H1 (cell line): ENCODE results near the gene PATL2. TPM values are rescaled to one million over a fixed set of nuclear protein-coding genes. Genes with fewer than 3 reads are reported as not detected.

Experiments
- CTCF ChIA-PET: fragments of 300-600 bp; sonication (Branson Sonifier 250); formaldehyde crosslinking; loops from one replicate; lab custom pipeline; 2021; ENCODE audit not compliant: partially characterized antibody; lab: Charles Lee
- POLR2A ChIA-PET: fragments of 300-600 bp; sonication (Branson Sonifier 250); formaldehyde crosslinking; loops from one replicate; lab custom pipeline; 2021; ENCODE audit warnings: inconsistent platforms; ENCODE audit not compliant: partially characterized antibody; lab: Charles Lee
- DNase-seq, 2 experiments: peaks; one replicate each; pipeline versions ENCODE4 v3.0.0 to v3.0.0-alpha.2; 2010 to 2022; ENCODE audit warnings: low spot score in 2 of 2, low read depth in 1 of 2, mixed read lengths in 1 of 2
- FAIRE-seq: peaks from 2 replicates; lab custom pipeline; 2011; peaks lifted over from hg19 to GRCh38; lab: Jason Lieb, UNC
- H2AFZ ChIP-seq: 2 replicates; pipeline ENCODE4 v1.8.1; 2012; ENCODE audit warnings: low read length, inconsistent platforms
- H2AK5ac ChIP-seq: 2 replicates; pipeline ENCODE4 v1.6.1; 2013; ENCODE audit warnings: low read depth, low read length
- H2BK120ac ChIP-seq: replicated peaks from 2 replicates; pipeline ENCODE3; 2013; ENCODE audit warnings: low read depth, low read length, inconsistent platforms
- H2BK12ac ChIP-seq: 2 replicates; pipeline ENCODE4 v1.6.1; 2013; ENCODE audit warnings: low read depth, low read length
- H2BK15ac ChIP-seq: 2 replicates; pipeline ENCODE4 v1.6.1; 2013; ENCODE audit warnings: low read length
- H2BK20ac ChIP-seq: 2 replicates; pipeline ENCODE4 v1.6.1; 2013; ENCODE audit warnings: low read length
- H2BK5ac ChIP-seq: 2 replicates; pipeline ENCODE4 v1.6.1; 2013; ENCODE audit warnings: low read depth, low read length
- H3K14ac ChIP-seq: 2 replicates; pipeline ENCODE4 v1.6.1; 2013; ENCODE audit warnings: inconsistent platforms; ENCODE audit not compliant: insufficient read length
- H3K18ac ChIP-seq: 2 replicates; pipeline ENCODE4 v1.6.1; 2013; ENCODE audit warnings: low read length; ENCODE audit errors: extremely low read depth
- H3K23ac ChIP-seq: 2 replicates; pipeline ENCODE4 v1.6.1; 2013; ENCODE audit warnings: inconsistent platforms; ENCODE audit not compliant: insufficient read length
- H3K23me2 ChIP-seq: 2 replicates; pipeline ENCODE4 v1.6.1; 2013; ENCODE audit warnings: low read depth, low read length
- H3K27ac ChIP-seq: 2 replicates; pipeline ENCODE4 v1.6.1; 2011; ENCODE audit warnings: low read depth, low read length, inconsistent platforms
- H3K27me3 ChIP-seq, 4 experiments: replicated peaks in 1 of 4; 1 replicate in 1 of 4; 2 replicates in 3 of 4; pipeline versions ENCODE4 v1.6.1 to v1.8.1; 2011 to 2013; ENCODE audit warnings: low read length in 3 of 4, mild to moderate bottlenecking in 3 of 4, inconsistent platforms in 2 of 4, mixed read lengths in 2 of 4, moderate library complexity in 1 of 4; ENCODE audit not compliant: control insufficient read depth in 3 of 4, insufficient read depth in 3 of 4; ENCODE audit errors: extremely low read depth in 1 of 4
- H3K36me3 ChIP-seq, 4 experiments: 2 replicates each; pipeline versions ENCODE4 v1.6.1 to v1.8.1; 2011 to 2013; ENCODE audit warnings: mild to moderate bottlenecking in 4 of 4, low read length in 3 of 4, moderate library complexity in 2 of 4, control low read depth in 1 of 4, inconsistent platforms in 1 of 4; ENCODE audit not compliant: insufficient read depth in 4 of 4, control insufficient read depth in 2 of 4
- H3K4ac ChIP-seq: replicated peaks from 2 replicates; pipeline ENCODE3; 2013; ENCODE audit warnings: low read length, low read depth, mixed read lengths, inconsistent platforms; ENCODE audit not compliant: insufficient read length
- H3K4me1 ChIP-seq, 4 experiments: replicated peaks in 1 of 4; 1 replicate in 1 of 4; 2 replicates in 3 of 4; pipeline versions ENCODE4 v1.6.1 to v1.8.1; 2011 to 2013; ENCODE audit warnings: low read length in 3 of 4, inconsistent platforms in 2 of 4, mixed read lengths in 1 of 4; ENCODE audit not compliant: insufficient read depth in 4 of 4, control insufficient read depth in 3 of 4
- H3K4me2 ChIP-seq, 2 experiments: 2 replicates each; pipeline versions ENCODE4 v1.6.1 to v1.8.1; 2011 to 2013; ENCODE audit warnings: low read depth in 2 of 2, low read length in 2 of 2, control low read depth in 1 of 2, inconsistent platforms in 1 of 2, mild to moderate bottlenecking in 1 of 2; ENCODE audit not compliant: insufficient read depth in 1 of 2
- H3K4me3 ChIP-seq, 4 experiments: fragments of 200-600, 300-600 bp in 1 of 4; sonication (generic), shearing (Covaris generic), sonication (Bioruptor Twin) in 1 of 4; 2 replicates each; pipeline versions ENCODE4 v1.5.1 to v1.8.1; 2011 to 2016; ENCODE audit warnings: low read length in 4 of 4, low read depth in 3 of 4, control low read depth in 2 of 4, inconsistent platforms in 2 of 4, mild to moderate bottlenecking in 2 of 4, mixed read lengths in 1 of 4, moderate library complexity in 1 of 4; ENCODE audit not compliant: insufficient read depth in 2 of 4; ENCODE audit errors: extremely low read depth in 1 of 4
- H3K56ac ChIP-seq: replicated peaks from 2 replicates; pipeline ENCODE3; 2013; ENCODE audit warnings: low read depth, mild to moderate bottlenecking, mixed read lengths, low read length, inconsistent platforms; ENCODE audit not compliant: insufficient read length
- H3K79me1 ChIP-seq: 2 replicates; pipeline ENCODE4 v1.6.1; 2013; ENCODE audit warnings: low read depth, low read length, control low read depth
- H3K79me2 ChIP-seq, 2 experiments: 2 replicates each; pipeline versions ENCODE4 v1.6.1 to v1.8.1; 2012 to 2013; ENCODE audit warnings: low read length in 2 of 2, mild to moderate bottlenecking in 2 of 2, inconsistent platforms in 1 of 2; ENCODE audit not compliant: insufficient read depth in 2 of 2, control insufficient read depth in 1 of 2
- H3K9ac ChIP-seq, 4 experiments: replicated peaks in 1 of 4; 1 replicate in 1 of 4; 2 replicates in 3 of 4; pipeline versions ENCODE4 v1.6.1 to v1.8.1; 2011 to 2013; ENCODE audit warnings: low read depth in 3 of 4, low read length in 3 of 4, control low read depth in 2 of 4, mild to moderate bottlenecking in 2 of 4, moderate library complexity in 2 of 4, inconsistent platforms in 1 of 4; ENCODE audit errors: extremely low read depth in 1 of 4
- H3K9me3 ChIP-seq, 2 experiments: 2 replicates each; pipeline versions ENCODE4 v1.6.1 to v1.8.1; 2012 to 2013; ENCODE audit warnings: mild to moderate bottlenecking in 2 of 2, moderate library complexity in 2 of 2, control low read depth in 1 of 2, inconsistent platforms in 1 of 2, low read depth in 1 of 2, low read length in 1 of 2, mixed read lengths in 1 of 2; ENCODE audit not compliant: insufficient read depth in 2 of 2
- H4K20me1 ChIP-seq, 2 experiments: replicated peaks in 1 of 2; 2 replicates each; pipeline versions ENCODE3 to v1.8.1; 2011 to 2013; ENCODE audit warnings: inconsistent platforms in 2 of 2, low read length in 2 of 2, mild to moderate bottlenecking in 1 of 2; ENCODE audit not compliant: insufficient read depth in 2 of 2, control insufficient read depth in 1 of 2
- H4K5ac ChIP-seq: 2 replicates; pipeline ENCODE4 v1.6.1; 2013; ENCODE audit warnings: low read length, low read depth, mixed read lengths, inconsistent platforms; ENCODE audit not compliant: insufficient read length
- H4K8ac ChIP-seq: 2 replicates; pipeline ENCODE4 v1.8.0; 2013; ENCODE audit warnings: mild to moderate bottlenecking, moderate library complexity, low read length, inconsistent platforms; ENCODE audit not compliant: insufficient read depth; ENCODE audit errors: extremely low read depth
- H4K91ac ChIP-seq: replicated peaks from 2 replicates; pipeline ENCODE3; 2013; ENCODE audit warnings: low read length, mixed read lengths, inconsistent platforms; ENCODE audit not compliant: insufficient read length
- GABPA ChIP-seq: IDR thresholded peaks from 2 replicates; pipeline ENCODE4 v1.6.1; 2011; ENCODE audit warnings: mild to moderate bottlenecking, low read length, moderate library complexity, borderline replicate concordance; ENCODE audit not compliant: insufficient read depth
- HDAC6 ChIP-seq: IDR thresholded peaks from one replicate; pipeline ENCODE4 v1.7.1; 2012; ENCODE audit warnings: low read depth, mild to moderate bottlenecking, inconsistent platforms, low read length, moderate library complexity
- JUN ChIP-seq: IDR thresholded peaks from 2 replicates; pipeline ENCODE4 v1.6.1; 2011; ENCODE audit warnings: low read depth, mild to moderate bottlenecking, improper control_type of control experiment, low read length
- MAX ChIP-seq: IDR thresholded peaks from 2 replicates; pipeline ENCODE4 v1.6.1; 2012; ENCODE audit warnings: inconsistent platforms
- RAD21 ChIP-seq, 2 experiments: IDR thresholded peaks in 1 of 2; conservative IDR thresholded peaks in 1 of 2; 2 replicates each; pipeline ENCODE4 v1.6.1; 2011; ENCODE audit warnings: low read depth in 2 of 2, low read length in 2 of 2, improper control_type of control experiment in 1 of 2, inconsistent platforms in 1 of 2, mild to moderate bottlenecking in 1 of 2, moderate library complexity in 1 of 2
- RBBP5 ChIP-seq: IDR thresholded peaks from 2 replicates; pipeline ENCODE4 v1.7.1; 2012; ENCODE audit warnings: low read depth, mild to moderate bottlenecking, inconsistent platforms, low read length, moderate library complexity, borderline replicate concordance
- SIRT6 ChIP-seq: IDR thresholded peaks from one replicate; pipeline ENCODE4 v1.7.1; 2012; ENCODE audit warnings: low read length, inconsistent platforms
- TBP ChIP-seq: IDR thresholded peaks from 2 replicates; pipeline ENCODE4 v1.6.1; 2011; ENCODE audit warnings: low read depth, low read length, improper control_type of control experiment
- WGBS, 2 experiments: shearing (Covaris generic) in 1 of 2; methylation state at CpG; one replicate each; pipeline versions ENCODE4 v1.1.6 to v1.1.7; 2013 to 2015; ENCODE audit warnings: low lambda C conversion rate in 2 of 2, mixed read lengths in 2 of 2, inconsistent platforms in 1 of 2, low coverage in 1 of 2, missing lambda C conversion rate in 1 of 2; ENCODE audit not compliant: insufficient replicate concordance in 2 of 2, insufficient coverage in 1 of 2, insufficient read length in 1 of 2; ENCODE audit errors: extremely low coverage in 1 of 2, missing lambda C conversion rate in 1 of 2; 5-methylcytosine and 5-hydroxymethylcytosine counted together
- polyA plus RNA-seq, 7 experiments: library from polyadenylated mRNA; depleted of rRNA in 3 of 7; stranded (reverse) in 5 of 7; unstranded in 2 of 7; fragments of >200 nt in 5 of 7; fragments of 200-250 nt in 2 of 7; gene quantifications; 1 replicate in 5 of 7; 2 replicates in 1 of 7; 4 replicates in 1 of 7; pipeline versions ENCODE4 v1.2.1 to v1.2.3, GENCODE V29; 2011 to 2013; ENCODE audit warnings: missing spikeins in 2 of 7, mixed read lengths in 2 of 7
- total RNA-seq: library from RNA; stranded (reverse); fragmentation: NEBNext Ultra II Directional; extraction: Animal tissue kit (Norgen Biotek cat#: 25700); gene quantifications from 2 replicates; pipeline ENCODE4 v1.2.1, GENCODE V29; 2021

The PATL2 gene
- total and polyA plus RNA-seq, 2 of the 8 experiments (the other 6 are each of a cell fraction or from before 2014, with no cell fraction given) = 0.65 to 1.3 TPM

- H3K14ac ChIP-seq = no peak overlapping the region
- no peak overlapping the region for H3K23ac ChIP-seq
- H3K79me2 ChIP-seq = no peaks in the 10 kb centered on the region
- H4K91ac ChIP-seq = no peak overlapping the region
- no peaks in the 10 kb centered on the region for H3K23me2 ChIP-seq
- no peaks in the 10 kb centered on the region for H4K20me1 ChIP-seq
- H2BK15ac ChIP-seq = no peak overlapping the region
- no peak overlapping the region for H3K4ac ChIP-seq
- no peak overlapping the region for H3K56ac ChIP-seq
- H4K8ac ChIP-seq = no peak overlapping the region
- H3K18ac ChIP-seq = no peak overlapping the region
- no peak overlapping the region for H3K4me3 ChIP-seq
- no peaks in the 10 kb centered on the region for H3K36me3 ChIP-seq
- WGBS, 2 experiments = 83% methylated on average over 2 of the region's 2 CpGs; no CpG with 5 or more reads in 1 of the 2 experiments
- no peak overlapping the region for H3K27ac ChIP-seq
- ChIA-PET POLR2A (no interaction called here), CTCF (interaction anchor here (0.9 to 1.6 kb wide), 3 partner anchors 12 to 40 kb away, joined by 3 to 6 read pairs (median 3); partner anchors contain the start of genes B2M and PATL2)
- no peaks in the 10 kb centered on the region for H3K27me3 ChIP-seq
- H3K9ac ChIP-seq = no peak overlapping the region
- H2BK120ac ChIP-seq = no peak overlapping the region
- H3K4me1 ChIP-seq = no peaks in the 10 kb centered on the region
- no peak overlapping the region for H2AFZ ChIP-seq
- FAIRE-seq (no peak), DNase-seq (no peak)
- H3K79me1 ChIP-seq = no peaks in the 10 kb centered on the region
- TF ChIP-seq TBP (no peak), JUN (no peak), GABPA (no peak), RBBP5 (no peak), RAD21 (IDR thresholded peaks at IDR 0.05 in 1 of 2, conservative IDR thresholded peaks at IDR 0.05 in 1 of 2; ENCODE audit: low read depth in 2 of 2, low read length in 2 of 2) (no peak), MAX (no peak), HDAC6 (no peak), SIRT6 (no peak)
- no peak overlapping the region for H2AK5ac ChIP-seq
- no peak overlapping the region for H2BK12ac ChIP-seq
- H3K9me3 ChIP-seq = no peaks in the 10 kb centered on the region; a peak in 1 of 4 replicates
- H2BK5ac ChIP-seq = no peak overlapping the region
- H3K4me2 ChIP-seq = no peak overlapping the region
- H4K5ac ChIP-seq = no peak overlapping the region
- H2BK20ac ChIP-seq = no peak overlapping the region
These were observed 12.5 kb downstream of the PATL2 start for GRCh38 chr15:44698641-44699040.
